Activated T-cell treated with anti-CD3 and anti-CD28 coated beads, Interleukin-2, amount 50 U/mL, for 48 hours (primary cell): ENCODE results near the gene CENPK.
A peak's percentile ranks its signal among the peaks of the same experiment; 100 is the strongest.
"Not testable (repeated sequence)": the region's sequence is repeated elsewhere in the genome, so short reads cannot be mapped to it uniquely, and the experiment has no call there.

ENCODE experiments used
- DNase-seq, 2 experiments: peaks; one replicate each; pipeline ENCODE4 v3.0.0-alpha.2; 2020

CENPK gene

GRCh38 chr5:65562731-65563701, at the start of gene CENPK, which contains the start of gene PPWD1:
Gene CENPK, minus strand, starts transcription at chr5:65563168. Its CDS starts 8,261 bp downstream, at chr5:65554907.
Gene PPWD1, plus strand, starts transcription at chr5:65563296. Its CDS starts 15 bp downstream, at chr5:65563311.
- DNase-seq = peak; percentile 96

DNA sequence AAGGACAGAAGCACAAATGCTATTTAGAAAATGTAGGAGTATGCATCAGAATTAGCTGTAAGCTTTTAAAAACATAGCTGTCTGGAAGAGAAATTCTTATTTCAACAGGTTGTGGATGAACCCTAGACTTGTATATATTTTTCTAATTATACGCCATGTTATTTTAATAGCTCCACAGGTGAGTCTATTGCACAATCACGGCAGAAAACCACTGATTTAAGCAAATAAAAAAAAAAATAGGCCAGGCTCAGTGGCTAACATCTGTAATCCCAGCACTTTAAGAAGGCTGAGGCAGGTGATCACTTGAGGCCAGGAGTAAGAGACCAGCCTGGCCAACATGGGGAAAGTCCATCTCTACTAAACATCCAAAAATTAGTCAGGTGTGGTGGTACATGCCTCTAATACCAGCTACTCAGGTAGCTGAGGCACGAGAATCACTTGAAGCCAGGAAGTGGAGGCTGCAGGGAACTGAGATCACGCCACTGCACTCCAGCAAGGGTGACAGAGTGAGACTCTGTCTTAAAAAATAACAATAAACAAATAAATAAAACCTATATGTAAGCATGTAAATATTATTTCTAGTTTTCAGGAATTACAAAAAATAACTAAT, 49.4 kb upstream of the CENPK start:
- DNase-seq = no peak

- no peak for DNase-seq
These were observed 48.6 kb upstream of the CENPK start for GRCh38 chr5:65611524-65611923.

GRCh38 chr5:65601761-65602160, 38.8 kb upstream of the CENPK start:
- not testable (repeated sequence) for DNase-seq

DNA sequence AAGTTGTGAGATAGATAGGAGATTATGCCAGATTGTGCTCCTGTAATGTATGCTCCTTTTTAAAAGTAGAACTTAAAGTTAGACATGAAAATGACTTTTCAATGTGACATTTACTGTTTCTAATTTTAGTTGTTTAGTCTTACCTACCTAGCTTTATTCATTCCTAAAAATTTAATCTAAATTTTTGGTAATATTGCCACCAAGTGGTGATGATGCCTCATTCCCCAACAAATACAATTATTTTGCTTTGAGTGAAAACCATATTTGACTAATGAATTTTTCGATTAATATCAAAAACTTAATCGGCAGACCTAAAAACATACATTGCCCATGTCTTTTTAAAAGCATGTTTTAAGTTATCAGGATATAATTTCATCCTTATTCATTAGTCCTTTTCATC, 25.7 kb upstream of the CENPK start:
- DNase-seq = no peak

GRCh38 chr5:65577141-65577540, 14.2 kb upstream of the CENPK start:
- DNase-seq = no peak

DNA sequence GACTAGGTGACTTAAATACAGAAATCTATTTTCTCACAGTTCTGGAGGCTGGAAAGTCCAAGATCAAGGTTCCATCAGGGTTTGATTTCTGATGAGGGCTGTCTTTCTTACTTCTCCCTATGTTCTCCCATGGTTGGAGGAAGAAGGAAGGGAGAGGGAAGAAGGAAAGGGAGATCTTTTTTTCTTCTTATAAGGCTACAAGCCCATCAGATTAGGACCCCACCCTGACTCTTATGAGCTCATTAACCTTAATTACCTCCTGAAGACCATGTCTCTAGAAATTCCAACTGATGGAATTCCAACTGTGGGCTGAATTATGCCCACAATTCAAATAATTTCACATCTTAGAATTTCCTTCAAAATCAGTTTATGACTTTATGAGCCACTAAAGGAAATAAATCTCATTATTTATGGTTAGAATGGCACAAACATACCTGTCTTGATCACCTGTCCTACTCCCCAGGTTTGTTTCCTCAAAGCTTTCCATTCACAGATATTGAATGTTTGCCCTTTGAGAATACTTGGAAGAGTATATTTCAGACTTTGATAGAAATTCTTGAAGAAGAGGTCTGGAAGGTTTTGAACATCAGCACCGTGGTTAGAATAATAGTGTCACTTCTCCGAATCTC, 7.7 kb upstream of the CENPK start:
- DNase-seq = no peak

- DNase-seq = no peak
These were observed 3.5 kb upstream of the CENPK start for GRCh38 chr5:65566505-65566904.

- no peak for DNase-seq
These were observed 809 bp upstream of the CENPK start for GRCh38 chr5:65563777-65564176.

GRCh38 chr5:65556718-65557117, 6.2 kb downstream of the CENPK start:
- DNase-seq = no peak

GRCh38 chr5:65556181-65556580, 6.8 kb downstream of the CENPK start:
- no peak for DNase-seq

GRCh38 chr5:65555287-65555686, 7.7 kb downstream of the CENPK start:
- no peak for DNase-seq

DNA sequence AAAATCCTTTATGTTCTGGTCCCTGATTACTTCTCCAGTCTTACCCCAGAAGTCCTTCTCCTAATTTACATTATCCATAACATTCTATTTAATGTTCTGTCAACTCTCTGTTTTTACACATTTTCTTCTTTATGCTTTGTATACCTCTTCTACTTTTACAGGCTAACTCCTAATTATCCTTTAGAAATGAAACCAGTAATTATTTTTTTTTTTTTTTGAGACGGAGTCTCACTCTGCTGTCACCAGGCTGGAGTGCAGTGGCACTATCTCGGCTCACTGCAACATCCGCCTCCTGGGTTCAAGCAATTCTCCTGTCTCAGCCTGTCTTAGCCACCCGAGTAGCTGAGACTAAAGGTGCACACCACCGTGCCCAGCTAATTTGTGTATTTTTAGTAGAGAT, 9.0 kb downstream of the CENPK start:
- no peak for DNase-seq

DNA sequence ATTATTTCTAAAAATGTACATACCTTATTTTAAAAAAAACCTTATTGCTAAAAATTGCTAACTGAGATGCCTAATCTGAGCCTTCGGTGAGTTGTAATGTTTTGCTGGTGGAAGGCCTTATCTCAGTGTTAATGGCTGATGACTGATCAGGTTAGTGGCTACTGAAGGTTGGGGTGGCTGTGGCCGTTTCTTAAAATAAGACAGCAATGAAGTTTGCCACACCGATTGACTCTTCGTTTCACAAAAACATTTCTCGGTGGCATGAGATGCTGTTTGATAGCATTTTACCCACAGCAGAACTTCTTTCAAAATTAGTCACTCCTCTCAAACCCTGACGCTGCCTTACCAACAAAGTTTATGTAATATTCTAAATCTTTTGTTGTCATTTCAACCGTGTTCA, 14.7 kb downstream of the CENPK start:
- DNase-seq = no peak

DNA sequence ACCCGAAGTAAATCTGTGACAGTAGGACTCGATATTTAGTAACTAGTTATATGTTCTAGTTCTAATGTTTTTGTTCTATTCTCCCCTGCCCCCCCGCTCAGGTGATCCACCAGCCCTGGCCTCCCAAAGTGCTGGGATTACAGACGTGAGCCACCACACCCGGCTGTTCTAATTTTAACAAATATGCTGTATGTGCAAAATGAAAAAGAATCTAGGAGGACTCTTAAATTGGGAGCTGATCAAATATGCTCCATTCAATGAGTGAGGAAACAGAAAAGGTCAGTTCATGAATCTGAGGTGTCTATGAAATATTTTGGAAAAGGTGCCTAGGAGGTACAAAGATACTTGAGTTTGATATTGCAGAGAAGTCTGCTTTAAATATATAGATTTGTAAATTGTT, 16.8 kb downstream of the CENPK start:
- DNase-seq = no peak

- no peak for DNase-seq
These were observed 18.5 kb downstream of the CENPK start for GRCh38 chr5:65544473-65544872.

DNA sequence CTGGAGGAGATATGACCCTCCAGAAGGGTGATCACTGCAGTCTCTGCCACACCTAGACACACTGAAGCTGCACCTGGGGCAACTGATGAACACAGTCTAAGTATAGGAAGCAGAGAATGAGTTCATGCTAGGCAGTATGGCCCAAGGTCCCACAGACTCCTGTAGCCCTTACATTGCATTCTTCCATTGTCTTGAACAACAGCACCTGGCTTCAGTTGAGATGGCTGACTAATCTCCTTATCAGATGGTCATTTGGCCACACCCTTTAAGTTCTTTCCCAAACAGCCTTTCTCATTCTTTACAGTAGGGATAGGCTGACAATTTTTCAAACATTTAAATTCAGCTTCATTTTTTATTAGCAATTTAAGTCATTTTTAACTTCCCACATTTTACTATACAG, 23.1 kb downstream of the CENPK start:
- no peak for DNase-seq

GRCh38 chr5:65535529-65535987, 27.4 kb downstream of the CENPK start:
- DNase-seq = no peak

GRCh38 chr5:65530904-65531303, 32.1 kb downstream of the CENPK start:
- DNase-seq = no peak

GRCh38 chr5:65525726-65526125, 37.2 kb downstream of the CENPK start:
- DNase-seq = no peak

- no peak for DNase-seq
These were observed 50.6 kb downstream of the CENPK start for GRCh38 chr5:65512170-65512937.

GRCh38 chr5:65508978-65509377, 54.0 kb downstream of the CENPK start:
- no peak for DNase-seq

DNA sequence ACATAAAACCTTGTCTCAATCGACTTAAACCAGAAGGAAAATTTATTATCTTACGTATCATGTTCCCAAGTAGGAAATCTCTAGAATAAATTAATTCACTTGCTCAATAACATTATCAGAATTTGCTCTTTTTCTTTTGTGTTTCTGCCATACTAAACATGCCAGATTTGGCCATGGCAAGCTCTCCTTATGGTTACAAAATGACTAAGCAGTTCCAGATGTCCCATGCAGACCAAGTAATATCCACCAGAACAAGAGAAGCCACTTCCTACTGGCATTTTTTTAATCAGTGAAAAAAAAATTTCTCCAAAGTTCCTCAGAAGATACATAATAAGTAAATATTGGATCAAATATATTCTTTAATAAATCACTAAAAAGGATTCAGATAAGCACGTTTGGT, 56.0 kb downstream of the CENPK start:
- DNase-seq = no peak
